ENCODE data around the gene BTBD9. TPM values are rescaled to one million over a fixed set of nuclear protein-coding genes. Genes with fewer than 3 reads are reported as not detected.

The BTBD9 gene
- total and polyA plus RNA-seq, 2 experiments from 2014 or later, result 10.0 to 13.7 TPM

GRCh38 chr6:38188677-38189335, 450.9 kb downstream of the BTBD9 start:
- no peak overlapping the region for H3K27ac ChIP-seq
- H3K27me3 ChIP-seq (replicated peaks; ENCODE audit: insufficient read depth), result no peaks in the 10 kb centered on the region
- no peak overlapping the region for H3K9ac ChIP-seq
- H3F3A ChIP-seq (ENCODE audit: insufficient read depth), result no peaks in the 10 kb centered on the region
- WGBS, 2 experiments (ENCODE audit: low coverage in 1 of 2, low lambda C conversion rate in 2 of 2, missing lambda C conversion rate in 2 of 2), result 94 to 95% methylated on average over 14 of the region's 14 CpGs
- H3K9me2 ChIP-seq (ENCODE audit: insufficient read depth), result no peaks in the 10 kb centered on the region
- no peaks in the 10 kb centered on the region for H3K9me3 ChIP-seq (ENCODE audit: low read depth)
- TF ChIP-seq EZH2 (IDR thresholded peaks at IDR 0.05; ENCODE audit: insufficient read depth, poor library complexity, severe bottlenecking), result no peak
- no peak for TF ChIP-seq EZH2phosphoT487 (IDR thresholded peaks at IDR 0.05; ENCODE audit: insufficient read depth, low read depth)
- DNase-seq, result no peak
- no peaks in the 10 kb centered on the region for H4K20me1 ChIP-seq (ENCODE audit: insufficient read depth)
- no peak overlapping the region for H3K4me3 ChIP-seq
- no peaks in the 10 kb centered on the region for H3K79me2 ChIP-seq (ENCODE audit: insufficient read depth)
- H3K36me3 ChIP-seq (ENCODE audit: low read depth), result no peaks in the 10 kb centered on the region
- in situ Hi-C loops (cut with MboI), result no loop called here
- no peak overlapping the region for H3K4me2 ChIP-seq (ENCODE audit: unreplicated experiment)
- H3K4me1 ChIP-seq (ENCODE audit: insufficient read depth), result no peaks in the 10 kb centered on the region
- no peak overlapping the region for H2AFZ ChIP-seq

GRCh38 chr6:38187811-38188590, 451.7 kb downstream of the BTBD9 start:
- Histone ChIP-seq H3K36me3 (ENCODE audit: low read depth) (no peaks in the 10 kb centered on the region), H3F3A (ENCODE audit: insufficient read depth) (no peaks in the 10 kb centered on the region), H3K27me3 (replicated peaks; ENCODE audit: insufficient read depth) (no peaks in the 10 kb centered on the region), H3K27ac (no peak overlapping the region), H2AFZ (no peak overlapping the region), H3K9me3 (ENCODE audit: low read depth) (no peaks in the 10 kb centered on the region), H3K4me3 (no peak overlapping the region), H3K4me1 (ENCODE audit: insufficient read depth) (no peaks in the 10 kb centered on the region), H3K79me2 (ENCODE audit: insufficient read depth) (no peaks in the 10 kb centered on the region), H3K9me2 (ENCODE audit: insufficient read depth) (no peaks in the 10 kb centered on the region), H4K20me1 (ENCODE audit: insufficient read depth) (no peaks in the 10 kb centered on the region), H3K4me2 (ENCODE audit: unreplicated experiment) (no peak overlapping the region), H3K9ac (no peak overlapping the region)
- 89 to 91% methylated on average over 20 of the region's 20 CpGs for WGBS, 2 experiments (ENCODE audit: low coverage in 1 of 2, low lambda C conversion rate in 2 of 2, missing lambda C conversion rate in 2 of 2)
- TF ChIP-seq EZH2 (IDR thresholded peaks at IDR 0.05; ENCODE audit: insufficient read depth, poor library complexity, severe bottlenecking), result no peak
- no peak for TF ChIP-seq EZH2phosphoT487 (IDR thresholded peaks at IDR 0.05; ENCODE audit: insufficient read depth, low read depth)
- DNase-seq, result no peak
- in situ Hi-C loops (cut with MboI), result no loop called here

GRCh38 chr6:38187325-38187724, 452.4 kb downstream of the BTBD9 start:
- Histone ChIP-seq H3K36me3 (ENCODE audit: low read depth) (no peaks in the 10 kb centered on the region), H3K4me3 (no peak overlapping the region), H2AFZ (no peak overlapping the region), H3K79me2 (ENCODE audit: insufficient read depth) (no peaks in the 10 kb centered on the region), H3K9ac (no peak overlapping the region), H3K4me1 (ENCODE audit: insufficient read depth) (no peaks in the 10 kb centered on the region), H3K27me3 (replicated peaks; ENCODE audit: insufficient read depth) (no peaks in the 10 kb centered on the region), H3K4me2 (ENCODE audit: unreplicated experiment) (no peak overlapping the region), H3K9me2 (ENCODE audit: insufficient read depth) (no peaks in the 10 kb centered on the region), H3K27ac (no peak overlapping the region), H3K9me3 (ENCODE audit: low read depth) (no peaks in the 10 kb centered on the region), H3F3A (ENCODE audit: insufficient read depth) (no peaks in the 10 kb centered on the region), H4K20me1 (ENCODE audit: insufficient read depth) (no peaks in the 10 kb centered on the region)
- WGBS, 2 experiments (ENCODE audit: low coverage in 1 of 2, low lambda C conversion rate in 2 of 2, missing lambda C conversion rate in 2 of 2), result 62 to 73% methylated on average over 8 of the region's 8 CpGs
- TF ChIP-seq EZH2 (IDR thresholded peaks at IDR 0.05; ENCODE audit: insufficient read depth, poor library complexity, severe bottlenecking), result no peak
- TF ChIP-seq EZH2phosphoT487 (IDR thresholded peaks at IDR 0.05; ENCODE audit: insufficient read depth, low read depth), result no peak
- DNase-seq, result no peak
- in situ Hi-C loops (cut with MboI), result no loop called here

- Histone ChIP-seq H3K9ac (no peak overlapping the region), H3K4me1 (ENCODE audit: insufficient read depth) (no peaks in the 10 kb centered on the region), H3K79me2 (ENCODE audit: insufficient read depth) (no peaks in the 10 kb centered on the region), H4K20me1 (ENCODE audit: insufficient read depth) (no peaks in the 10 kb centered on the region), H2AFZ (no peak overlapping the region), H3K27me3 (replicated peaks; ENCODE audit: insufficient read depth) (no peaks in the 10 kb centered on the region), H3F3A (ENCODE audit: insufficient read depth) (no peaks in the 10 kb centered on the region), H3K4me3 (no peak overlapping the region), H3K4me2 (ENCODE audit: unreplicated experiment) (no peak overlapping the region), H3K9me2 (ENCODE audit: insufficient read depth) (no peaks in the 10 kb centered on the region), H3K36me3 (ENCODE audit: low read depth) (no peaks in the 10 kb centered on the region), H3K9me3 (ENCODE audit: low read depth) (no peaks in the 10 kb centered on the region), H3K27ac (no peak overlapping the region)
- in situ Hi-C loops (cut with MboI), result no loop called here
- WGBS, 2 experiments (ENCODE audit: low coverage in 1 of 2, low lambda C conversion rate in 2 of 2, missing lambda C conversion rate in 2 of 2), result 83 to 86% methylated on average over 8 of the region's 8 CpGs
- TF ChIP-seq EZH2phosphoT487 (IDR thresholded peaks at IDR 0.05; ENCODE audit: insufficient read depth, low read depth) (no peak), EZH2 (IDR thresholded peaks at IDR 0.05; ENCODE audit: insufficient read depth, poor library complexity, severe bottlenecking) (no peak)
- no peak for DNase-seq
Measured at GRCh38 chr6:38185752-38186151, 454.0 kb downstream of the BTBD9 start.

Measured in GM23248 (cell line).